ENCODE data around the gene ARAP1. TPM values are rescaled to one million over a fixed set of nuclear protein-coding genes. Genes with fewer than 3 reads are reported as not detected.

The ARAP1 gene
- total RNA-seq, 2 donors from 2014 or later = 102 to 121 TPM

- Mint-ChIP-seq H3K27ac (peak overlapping the region; percentile 32 to 63), H3K36me3 (no peaks in the 10 kb centered on the region), H3K9me3 (no peaks in the 10 kb centered on the region)
- ATAC-seq (no peak), DNase-seq (ENCODE audit: low spot score in 2 of 2) (no peak)
These were observed 19.9 kb upstream of the ARAP1 start for GRCh38 chr11:72772059-72772458.

GRCh38 chr11:72771507-72771906 lies 19.3 kb upstream of the ARAP1 start:
- no peak for ATAC-seq
- Mint-ChIP-seq H3K27ac (no peak overlapping the region), H3K36me3 (no peaks in the 10 kb centered on the region), H3K9me3 (no peaks in the 10 kb centered on the region)
- no peak for DNase-seq (ENCODE audit: low spot score in 2 of 2)

GRCh38 chr11:72770799-72771198 lies 18.6 kb upstream of the ARAP1 start:
- H3K9me3 Mint-ChIP-seq = no peaks in the 10 kb centered on the region
- ATAC-seq (no peak), DNase-seq (ENCODE audit: low spot score in 2 of 2) (no peak)
- no peaks in the 10 kb centered on the region for H3K36me3 Mint-ChIP-seq
- H3K27ac Mint-ChIP-seq = peak overlapping the region in 1 of 2 donors; percentile 51

GRCh38 chr11:72769680-72770079 lies 17.5 kb upstream of the ARAP1 start:
- H3K27ac Mint-ChIP-seq = no peak overlapping the region

GRCh38 chr11:72768581-72768980 lies 16.4 kb upstream of the ARAP1 start:
- H3K27ac Mint-ChIP-seq = no peak overlapping the region

More at GRCh38 chr11:72769680-72770079, 17.5 kb upstream of the ARAP1 start:
- no peaks in the 10 kb centered on the region for H3K36me3 Mint-ChIP-seq
- no peak for DNase-seq (ENCODE audit: low spot score in 2 of 2)
- ATAC-seq = no peak
- H3K9me3 Mint-ChIP-seq = no peaks in the 10 kb centered on the region

GRCh38 chr11:72767203-72768062 lies 15.2 kb upstream of the ARAP1 start:
- DNase-seq (ENCODE audit: low spot score in 2 of 2) = no peak
- Mint-ChIP-seq H3K9me3 (no peaks in the 10 kb centered on the region), H3K27ac (no peak overlapping the region), H3K36me3 (no peaks in the 10 kb centered on the region)
- ATAC-seq = no peak

More at GRCh38 chr11:72768581-72768980, 16.4 kb upstream of the ARAP1 start:
- ATAC-seq (no peak), DNase-seq (ENCODE audit: low spot score in 2 of 2) (no peak)
- Mint-ChIP-seq H3K9me3 (no peaks in the 10 kb centered on the region), H3K36me3 (no peaks in the 10 kb centered on the region)

GRCh38 chr11:72766152-72766902 lies 14.1 kb upstream of the ARAP1 start:
- no peaks in the 10 kb centered on the region for H3K9me3 Mint-ChIP-seq
- H3K27ac Mint-ChIP-seq = no peak overlapping the region
- no peaks in the 10 kb centered on the region for H3K36me3 Mint-ChIP-seq
- ATAC-seq (no peak), DNase-seq (ENCODE audit: low spot score in 2 of 2) (no peak)

- Mint-ChIP-seq H3K36me3 (no peaks in the 10 kb centered on the region), H3K27ac (no peak overlapping the region), H3K9me3 (no peaks in the 10 kb centered on the region)
- no peak for DNase-seq (ENCODE audit: low spot score in 2 of 2)
- no peak for ATAC-seq
These were observed 12.3 kb upstream of the ARAP1 start for GRCh38 chr11:72764503-72764902.

GRCh38 chr11:72763823-72764222 lies 11.6 kb upstream of the ARAP1 start:
- no peaks in the 10 kb centered on the region for H3K36me3 Mint-ChIP-seq
- DNase-seq (ENCODE audit: low spot score in 2 of 2) (no peak), ATAC-seq (no peak)
- no peaks in the 10 kb centered on the region for H3K9me3 Mint-ChIP-seq
- no peak overlapping the region for H3K27ac Mint-ChIP-seq

- Mint-ChIP-seq H3K9me3 (no peaks in the 10 kb centered on the region), H3K36me3 (no peaks in the 10 kb centered on the region), H3K27ac (no peak overlapping the region)
- ATAC-seq (peak; percentile 58 to 96), DNase-seq (ENCODE audit: low spot score in 2 of 2) (no peak)
These were observed 10.6 kb upstream of the ARAP1 start for GRCh38 chr11:72762641-72763304.

- ATAC-seq (no peak), DNase-seq (ENCODE audit: low spot score in 2 of 2) (no peak)
- Mint-ChIP-seq H3K9me3 (no peaks in the 10 kb centered on the region), H3K36me3 (no peaks in the 10 kb centered on the region), H3K27ac (no peak overlapping the region)
These were observed 8.6 kb upstream of the ARAP1 start for GRCh38 chr11:72760539-72761405.

GRCh38 chr11:72759468-72759985 lies 7.3 kb upstream of the ARAP1 start:
- ATAC-seq (no peak), DNase-seq (ENCODE audit: low spot score in 2 of 2) (no peak)
- H3K27ac Mint-ChIP-seq = no peak overlapping the region
- H3K36me3 Mint-ChIP-seq = no peaks in the 10 kb centered on the region
- H3K9me3 Mint-ChIP-seq = no peaks in the 10 kb centered on the region

GRCh38 chr11:72758690-72759389 lies 6.6 kb upstream of the ARAP1 start:
- peak overlapping the region in 1 of 2 donors; percentile 3 for H3K27ac Mint-ChIP-seq
- ATAC-seq (no peak), DNase-seq (ENCODE audit: low spot score in 2 of 2) (no peak)
- H3K9me3 Mint-ChIP-seq = no peaks in the 10 kb centered on the region
- H3K36me3 Mint-ChIP-seq = no peaks in the 10 kb centered on the region

- DNase-seq (ENCODE audit: low spot score in 2 of 2) = no peak
- H3K27ac Mint-ChIP-seq = no peak overlapping the region
- no peaks in the 10 kb centered on the region for H3K36me3 Mint-ChIP-seq
- H3K9me3 Mint-ChIP-seq = no peaks in the 10 kb centered on the region
- no peak for ATAC-seq
These were observed 6.1 kb upstream of the ARAP1 start for GRCh38 chr11:72758304-72758689.

- DNase-seq (ENCODE audit: low spot score in 2 of 2) (no peak), ATAC-seq (no peak)
- H3K27ac Mint-ChIP-seq = peak overlapping the region; percentile 14 to 39
- H3K9me3 Mint-ChIP-seq = no peaks in the 10 kb centered on the region
- no peaks in the 10 kb centered on the region for H3K36me3 Mint-ChIP-seq
These were observed 3.6 kb upstream of the ARAP1 start for GRCh38 chr11:72755713-72756285.
